NCI-H146 (cell line): ENCODE measurements around the gene USP49.
"Not testable (repeated sequence)": the region's sequence is repeated elsewhere in the genome, so short reads cannot be mapped to it uniquely, and the experiment has no call there.

ENCODE experiments used
- DNase-seq: peaks from one replicate; lab custom pipeline; 2025; lab: John Stamatoyannopoulos, UW

USP49 gene

DNA sequence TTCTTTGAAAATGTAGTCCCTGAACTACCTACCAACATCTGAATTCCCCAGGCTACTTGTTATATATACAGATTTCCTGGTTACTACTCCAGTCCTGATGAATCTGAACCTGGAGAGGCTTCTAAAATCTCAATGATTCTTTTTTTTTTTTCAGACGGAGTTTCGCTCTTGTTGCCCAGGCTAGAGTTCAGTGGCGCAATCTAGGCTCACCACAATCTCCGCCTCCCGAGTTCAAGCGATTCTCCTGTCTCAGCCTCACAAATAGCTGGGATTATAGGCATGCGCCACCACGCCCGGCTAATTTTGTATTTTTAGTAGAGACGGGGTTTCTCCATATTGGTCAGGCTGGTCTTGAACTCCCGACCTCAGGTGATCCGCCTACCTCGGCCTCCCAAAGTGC is 83.2 kb downstream of the USP49 start:
- DNase-seq, result not testable (repeated sequence)

DNA sequence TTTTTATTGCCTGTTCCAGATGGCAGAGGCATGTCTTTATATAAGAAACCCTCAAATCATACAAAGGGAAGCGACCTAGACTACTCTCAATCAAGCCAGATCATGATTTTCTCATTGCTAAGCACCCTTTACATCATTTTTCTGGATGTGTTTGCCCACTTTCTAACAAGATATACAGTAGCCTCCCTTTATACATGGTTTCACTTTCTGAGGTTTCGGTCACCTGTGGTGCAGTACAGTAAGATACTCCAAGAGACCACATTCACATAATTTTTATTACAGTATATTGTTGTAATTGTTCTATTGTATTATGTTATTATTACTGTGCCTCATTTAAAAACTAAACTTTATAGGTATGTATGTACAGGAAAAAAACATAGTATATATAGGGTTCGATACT is 84.1 kb downstream of the USP49 start:
- no peak for DNase-seq

DNA sequence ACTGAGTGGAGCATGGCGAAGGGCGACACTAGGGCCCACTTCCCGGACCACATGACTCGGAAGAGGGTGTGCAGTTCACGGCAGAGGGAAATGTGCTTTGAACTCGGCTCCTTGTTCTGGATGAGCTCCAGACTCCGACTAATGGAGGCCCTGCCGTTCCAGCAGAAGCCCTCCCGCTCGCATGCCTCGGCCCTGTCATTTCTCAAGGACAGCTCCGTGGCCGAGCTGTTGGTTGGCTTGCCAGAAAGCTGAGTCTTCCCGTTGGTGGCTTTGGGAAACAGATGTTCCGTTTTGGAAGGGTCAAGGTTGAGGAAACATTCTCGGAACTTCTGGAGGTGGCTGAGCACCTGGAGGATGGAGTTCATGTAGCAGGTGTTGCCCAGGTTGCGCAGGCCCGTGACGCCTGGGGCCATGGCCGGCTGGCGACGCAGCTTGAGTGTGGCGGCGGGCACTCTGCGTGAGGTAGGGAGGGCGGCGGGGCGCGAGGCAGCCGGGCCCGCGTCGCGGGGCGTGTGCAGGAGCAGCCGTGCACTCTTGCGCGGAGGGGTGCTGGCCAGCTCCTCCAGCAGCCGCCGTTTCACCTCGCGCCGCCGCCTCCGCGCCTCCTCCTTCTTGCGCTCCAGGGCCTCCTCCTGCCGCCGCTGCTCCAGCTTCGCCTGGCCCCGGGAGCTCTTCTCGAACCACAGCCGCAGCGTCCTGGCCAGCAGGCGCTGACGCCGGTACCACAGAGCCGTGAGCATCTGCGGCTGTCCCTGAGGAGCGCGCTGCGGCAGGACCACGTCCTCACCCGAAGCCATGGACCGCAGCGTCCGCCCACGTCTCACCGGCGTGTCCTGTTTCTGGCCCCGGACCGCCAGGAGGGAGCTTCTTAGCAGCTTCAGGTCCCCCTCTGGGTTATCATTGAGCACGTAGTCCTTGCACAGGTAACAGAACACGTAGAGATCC is 89.1 kb downstream of the USP49 start:
- no peak for DNase-seq

DNA sequence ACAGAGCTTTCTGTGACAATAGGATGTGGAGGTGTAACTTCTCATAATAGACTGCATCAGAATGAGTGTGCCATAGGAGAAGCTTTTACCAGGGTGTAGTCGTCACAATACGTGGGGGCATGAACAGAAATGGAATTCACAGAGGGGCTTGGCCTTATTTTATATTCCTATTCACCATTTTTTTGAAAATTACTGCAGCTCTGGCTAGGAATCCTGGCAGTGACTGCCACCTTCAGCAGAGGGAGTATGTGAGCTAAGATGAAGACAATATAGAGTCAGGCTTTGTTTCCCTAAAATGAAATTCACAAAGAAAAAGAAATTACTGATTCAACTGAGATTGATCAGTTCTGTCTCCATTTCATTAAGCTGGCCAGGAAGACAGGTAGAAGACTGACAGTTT is 93.8 kb downstream of the USP49 start:
- no peak for DNase-seq

DNA sequence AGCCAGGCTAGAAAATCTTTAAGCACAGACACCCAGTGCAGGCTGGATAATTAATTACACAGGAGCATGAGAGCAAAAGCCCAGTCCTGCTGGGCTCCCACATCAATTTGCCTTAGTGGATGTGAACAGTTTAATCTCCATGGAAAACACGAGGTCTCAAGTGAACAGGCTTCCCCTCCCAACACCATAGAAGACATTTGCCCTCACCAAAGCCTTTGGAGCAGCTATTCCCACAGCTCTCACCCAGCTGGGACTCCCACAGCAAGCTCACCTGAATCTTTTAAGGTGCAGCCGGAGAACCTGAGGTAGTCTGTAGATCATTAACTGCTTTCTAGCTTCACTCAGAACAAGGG is 95.6 kb downstream of the USP49 start:
- no peak for DNase-seq

DNA sequence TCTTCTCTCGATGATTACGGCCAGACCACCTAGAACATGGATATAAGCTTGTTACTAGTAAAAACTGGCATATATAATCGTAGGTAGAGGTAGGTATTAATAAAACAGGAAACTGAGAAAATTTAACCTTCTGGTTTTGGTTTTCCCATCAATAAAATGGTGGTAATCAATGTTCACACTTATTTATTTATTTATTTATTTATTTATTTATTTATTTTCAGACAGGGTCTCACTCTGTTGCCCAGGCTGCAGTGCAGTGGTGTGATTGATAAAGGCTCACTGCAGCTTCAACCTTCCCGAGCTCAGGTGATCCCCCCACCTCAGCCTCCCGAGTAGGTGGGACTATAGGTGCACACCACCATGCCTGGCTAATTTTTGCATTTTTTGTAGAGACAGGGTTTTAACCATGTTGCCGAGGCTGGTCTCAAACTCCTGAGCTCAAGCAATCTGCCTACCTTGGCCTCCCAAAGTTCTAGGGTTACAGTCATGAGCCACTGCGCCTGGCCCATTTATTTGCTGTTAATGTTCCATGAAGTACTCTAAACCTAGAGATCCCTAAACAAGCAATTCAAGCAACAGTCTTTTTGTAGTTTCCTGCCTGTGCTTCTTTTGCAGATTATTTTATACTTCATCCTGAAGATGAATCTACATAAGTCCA is 96.1 kb downstream of the USP49 start:
- DNase-seq, result no peak

DNA sequence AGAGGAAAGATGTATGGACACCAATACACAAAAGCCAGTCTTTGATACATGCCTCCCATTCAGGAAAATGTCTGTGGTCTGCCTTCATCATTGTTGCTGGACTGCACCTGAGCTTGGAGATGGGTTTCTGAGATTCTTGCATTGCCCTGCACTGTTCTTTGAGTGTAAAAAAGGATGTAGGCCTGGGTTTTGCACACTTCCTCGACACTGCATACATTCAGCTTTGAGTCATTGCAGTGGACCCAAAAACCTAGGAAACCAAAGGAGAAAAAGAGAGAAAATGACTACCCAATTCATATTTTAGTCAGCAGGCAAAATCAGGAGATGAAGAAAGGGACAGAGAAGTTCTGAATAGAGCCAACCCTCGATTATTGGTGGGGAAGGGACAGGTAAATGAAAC is 98.7 kb downstream of the USP49 start:
- no peak for DNase-seq

DNA sequence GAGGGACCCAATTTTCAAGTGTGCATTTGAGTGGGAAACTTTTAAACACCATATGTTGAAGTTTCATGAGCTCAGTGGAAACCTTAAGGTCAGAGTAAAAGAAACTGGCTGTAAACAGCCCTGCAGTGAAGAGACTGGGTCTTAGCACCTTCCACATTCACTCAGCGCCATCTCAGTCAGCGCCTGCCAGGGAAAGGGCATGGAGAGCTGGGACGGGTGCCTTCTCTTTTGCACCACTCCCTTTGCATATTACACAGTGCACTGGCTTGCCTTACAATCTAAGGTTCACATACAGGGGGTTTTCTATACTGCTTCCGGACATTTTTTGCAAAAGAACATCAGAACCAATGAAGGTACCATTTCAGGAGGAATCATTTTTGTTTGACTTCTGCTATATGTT is 103.2 kb downstream of the USP49 start:
- DNase-seq, result no peak

DNA sequence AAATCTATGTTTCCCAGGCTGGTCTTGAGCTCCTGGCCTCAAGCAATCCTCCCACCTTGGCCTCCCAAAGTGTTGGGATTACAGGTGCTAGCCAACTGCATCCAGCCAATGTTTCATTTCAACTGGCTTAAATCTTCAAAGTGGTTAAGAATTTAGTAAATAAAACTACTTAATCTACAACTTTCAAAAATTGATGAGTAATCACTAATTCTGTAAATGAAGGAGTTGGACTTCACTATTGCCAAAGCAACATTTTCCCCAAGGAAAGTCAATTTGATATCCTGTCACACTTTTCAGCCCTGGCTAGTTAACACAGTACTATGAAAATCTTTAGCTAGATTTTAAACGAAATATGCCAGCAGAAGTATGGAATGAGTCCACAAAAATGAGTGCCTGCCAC is 103.9 kb downstream of the USP49 start:
- DNase-seq, result no peak

DNA sequence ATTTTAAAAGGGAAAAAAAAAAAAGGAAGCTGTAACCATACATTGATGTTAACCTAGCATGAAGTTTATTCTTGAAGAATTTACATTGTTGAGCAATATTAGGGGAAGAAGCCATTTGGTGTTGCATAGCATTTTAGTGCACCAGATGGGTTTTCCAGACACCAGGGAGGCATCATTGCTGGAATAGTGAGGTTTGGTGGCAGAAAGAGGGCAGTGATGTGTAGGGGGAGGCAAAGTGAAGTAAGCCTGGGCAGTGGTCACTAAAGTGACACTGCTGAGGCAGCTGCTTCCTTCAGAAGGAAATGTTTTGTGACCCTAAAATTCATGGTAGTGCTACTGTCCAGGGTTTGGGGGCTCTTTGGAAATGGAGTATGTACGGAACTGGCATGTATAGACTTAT is 105.1 kb downstream of the USP49 start:
- no peak for DNase-seq

DNA sequence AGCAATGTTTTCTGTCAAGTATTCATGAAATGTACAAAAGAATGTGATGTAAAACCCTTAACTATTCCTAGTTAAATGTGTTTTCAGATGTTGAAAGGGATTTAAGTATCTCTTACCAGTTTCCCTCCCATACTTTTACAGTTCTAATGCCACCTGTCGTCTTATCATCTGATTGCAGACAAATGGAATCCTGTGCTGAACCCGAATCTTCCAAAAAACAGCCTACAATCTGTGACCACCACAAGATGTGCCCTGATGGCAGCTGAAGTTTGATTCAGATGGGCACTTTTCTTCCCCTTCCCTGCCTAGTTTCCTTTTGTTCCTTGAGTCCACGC is 105.8 kb downstream of the USP49 start:
- no peak for DNase-seq

DNA sequence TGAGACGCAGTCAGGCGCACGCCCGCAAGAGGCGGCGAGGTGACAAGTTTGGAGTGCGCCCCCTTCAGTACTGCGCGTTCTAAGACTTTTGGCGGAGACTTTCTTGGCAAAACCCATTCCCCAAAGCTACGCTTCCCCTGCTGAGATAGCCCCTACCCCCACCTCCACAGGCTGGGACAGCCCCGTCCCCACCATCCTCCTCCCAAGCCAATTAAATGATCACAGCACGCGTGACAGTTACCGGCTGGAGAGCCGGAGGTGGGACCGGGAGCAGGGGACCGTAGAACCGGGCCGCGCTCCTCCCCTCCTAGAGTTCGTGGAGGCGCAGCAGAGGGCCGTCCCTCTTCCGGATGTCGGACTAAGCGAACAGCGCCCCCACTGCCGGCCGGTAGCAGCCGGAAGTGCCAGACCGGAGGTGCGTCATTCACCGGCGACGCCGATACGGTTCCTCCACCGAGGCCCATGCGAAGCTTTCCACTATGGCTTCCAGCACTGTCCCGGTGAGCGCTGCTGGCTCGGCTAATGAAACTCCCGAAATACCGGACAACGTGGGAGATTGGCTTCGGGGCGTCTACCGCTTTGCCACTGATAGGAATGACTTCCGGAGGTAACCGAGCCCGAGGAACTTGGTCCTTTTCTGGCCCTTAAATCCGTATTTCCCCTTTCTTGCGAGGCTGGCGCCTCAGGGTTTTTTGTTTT is 107.8 kb downstream of the USP49 start, which contains the start of gene TOMM6:
TOMM6 (plus strand) TSS at position 476 of the 699 bp plus-strand sequence; CDS start at position 480, 4 bp downstream.
- peak; percentile 96 for DNase-seq

DNA sequence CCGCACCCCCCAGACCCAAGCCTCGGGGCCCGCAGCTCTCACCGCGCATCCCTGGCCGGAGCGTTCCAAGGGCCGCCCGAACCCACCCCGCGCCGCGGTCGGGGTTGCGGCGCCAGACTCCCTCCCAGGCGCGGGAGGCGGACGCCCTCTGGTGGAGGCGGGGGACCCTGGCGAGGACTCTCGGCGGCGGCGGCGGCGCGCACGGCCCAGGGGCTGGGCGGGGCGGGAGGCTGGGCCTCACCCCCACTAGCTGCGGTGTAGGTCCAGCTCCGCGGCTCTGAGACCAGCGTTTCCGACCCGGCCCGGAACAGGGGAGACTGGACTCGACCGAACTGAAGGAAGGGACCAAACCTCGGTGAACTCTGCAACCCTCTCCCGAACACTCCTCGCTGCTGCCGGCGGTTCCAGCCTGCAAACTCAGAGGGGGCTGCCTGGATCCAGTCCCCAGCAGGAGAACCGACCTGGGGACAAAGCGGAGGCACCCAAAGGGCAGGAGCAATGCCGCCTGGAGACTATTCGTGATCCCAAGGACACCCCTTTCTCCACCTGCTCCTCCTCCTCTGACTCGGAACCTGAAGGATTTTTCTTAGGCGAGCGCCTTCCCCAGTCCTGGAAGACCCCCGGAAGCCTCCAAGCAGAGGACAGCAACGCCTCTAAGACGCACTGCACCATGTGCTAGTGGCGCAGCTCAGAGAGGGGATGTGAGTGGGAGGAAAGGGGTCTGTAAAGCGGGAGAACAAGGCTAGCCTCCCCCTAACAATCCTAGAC is 108.5 kb downstream of the USP49 start:
- peak; percentile 86 for DNase-seq

DNA sequence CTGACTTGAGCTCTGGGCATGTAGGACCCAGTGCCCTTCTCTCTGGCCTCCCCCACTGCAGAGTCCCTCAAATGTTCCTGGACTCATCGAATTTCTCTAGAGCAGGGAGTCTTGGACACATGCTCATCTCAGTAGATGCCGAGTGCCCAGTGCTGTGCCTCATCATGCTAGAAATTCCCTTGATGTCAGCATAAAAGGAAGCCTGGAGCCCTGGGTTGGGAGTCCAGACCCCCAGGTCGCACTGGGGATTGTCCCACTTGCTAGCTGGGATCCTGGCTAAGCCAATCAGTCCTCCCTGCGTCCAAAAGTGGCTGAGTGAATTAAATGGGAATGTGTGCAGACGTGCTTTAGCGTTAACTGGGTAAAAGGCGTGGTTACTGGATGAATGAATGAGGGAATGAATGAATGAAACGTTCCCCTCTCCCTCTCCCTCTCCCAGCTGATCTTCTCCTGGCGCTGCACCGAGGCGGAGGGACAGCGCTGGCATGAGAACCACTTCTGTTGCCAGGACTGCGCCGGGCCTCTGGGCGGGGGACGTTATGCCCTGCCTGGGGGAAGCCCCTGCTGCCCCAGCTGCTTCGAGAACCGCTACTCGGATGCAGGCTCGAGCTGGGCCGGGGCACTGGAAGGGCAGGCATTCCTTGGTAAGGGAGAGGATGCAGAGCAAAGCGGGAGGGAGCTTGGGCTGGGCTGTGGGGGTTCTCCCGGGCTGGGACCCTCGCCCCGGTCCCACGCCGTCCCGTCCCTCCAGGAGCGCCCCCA is 109.3 kb downstream of the USP49 start:
- DNase-seq, result peak; percentile 54

DNA sequence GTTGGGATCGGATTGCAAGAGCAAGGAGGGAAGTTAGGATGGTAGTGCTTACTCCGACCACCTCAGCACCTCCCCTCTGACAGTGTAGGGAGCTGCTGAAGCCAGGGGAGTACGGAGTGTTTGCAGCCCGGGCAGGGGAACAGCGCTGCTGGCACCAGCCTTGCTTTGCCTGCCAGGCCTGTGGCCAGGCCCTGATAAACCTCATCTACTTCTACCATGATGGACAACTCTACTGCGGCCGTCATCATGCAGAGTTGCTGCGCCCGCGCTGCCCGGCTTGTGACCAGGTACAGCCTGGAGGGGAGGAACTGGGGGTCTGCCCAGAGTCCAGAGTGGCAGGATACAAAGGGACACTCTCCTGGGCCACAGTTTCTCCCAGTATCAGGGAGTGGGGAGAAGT is 109.9 kb downstream of the USP49 start:
- no peak for DNase-seq

DNA sequence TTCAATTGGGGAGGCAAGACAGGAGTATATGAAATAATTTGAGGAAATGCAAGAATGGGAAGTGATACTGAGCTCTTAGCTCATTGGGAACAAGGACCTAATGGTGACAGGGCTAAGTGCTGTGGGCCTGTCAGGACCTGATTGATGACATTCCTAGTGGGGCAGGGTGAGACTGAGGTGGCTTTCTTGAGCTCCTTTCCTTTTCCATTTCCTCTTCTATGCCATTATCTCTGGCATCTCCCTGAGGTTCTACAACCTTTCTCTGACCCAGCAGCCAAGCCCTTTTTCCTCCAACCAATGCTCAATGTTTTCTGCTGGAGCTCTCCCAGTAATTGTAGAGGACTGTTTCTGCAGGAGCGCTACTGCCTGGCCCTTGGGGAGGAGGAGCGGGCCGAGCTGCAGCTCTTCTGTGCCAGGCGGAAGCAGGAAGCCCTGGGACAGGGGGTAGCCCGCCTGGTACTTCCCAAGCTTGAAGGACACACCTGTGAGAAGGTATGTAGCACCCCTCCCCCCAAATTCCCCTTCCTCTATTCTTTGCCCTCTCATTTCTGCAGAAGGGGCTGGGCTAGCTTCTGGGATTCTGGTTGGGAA is 110.5 kb downstream of the USP49 start:
- no peak for DNase-seq

DNA sequence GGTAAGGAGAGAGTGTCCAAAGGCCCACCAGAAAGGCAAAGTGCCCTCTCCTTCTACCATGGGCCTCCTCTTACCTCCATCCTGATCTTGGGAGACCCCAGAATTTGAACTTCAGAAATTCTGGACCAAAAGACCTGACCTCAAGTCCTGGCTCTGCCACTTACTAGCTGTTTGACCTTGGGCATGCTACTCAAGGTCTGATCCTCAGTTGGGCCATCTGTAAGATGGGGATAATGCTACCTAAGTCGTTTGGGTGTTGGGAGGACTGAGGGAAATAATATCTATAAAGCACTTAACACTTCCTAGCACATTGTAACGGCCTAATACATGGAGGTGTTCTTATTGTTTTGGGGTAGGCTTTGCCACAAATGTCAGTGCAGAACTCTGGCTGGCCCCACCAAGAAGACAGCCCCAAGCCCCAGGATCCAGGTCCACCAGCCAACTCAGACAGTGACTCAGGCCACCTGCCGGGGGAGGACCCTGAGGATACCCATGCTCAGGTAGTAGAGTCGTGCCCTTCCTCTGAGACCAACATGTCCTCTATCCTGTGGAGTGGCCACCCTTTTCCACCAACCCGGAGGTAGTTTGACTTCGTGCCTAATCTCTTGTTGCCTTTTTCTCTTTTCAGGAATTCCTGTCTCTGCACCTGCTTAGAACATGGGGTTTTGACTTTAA is 111.9 kb downstream of the USP49 start:
- no peak for DNase-seq

DNA sequence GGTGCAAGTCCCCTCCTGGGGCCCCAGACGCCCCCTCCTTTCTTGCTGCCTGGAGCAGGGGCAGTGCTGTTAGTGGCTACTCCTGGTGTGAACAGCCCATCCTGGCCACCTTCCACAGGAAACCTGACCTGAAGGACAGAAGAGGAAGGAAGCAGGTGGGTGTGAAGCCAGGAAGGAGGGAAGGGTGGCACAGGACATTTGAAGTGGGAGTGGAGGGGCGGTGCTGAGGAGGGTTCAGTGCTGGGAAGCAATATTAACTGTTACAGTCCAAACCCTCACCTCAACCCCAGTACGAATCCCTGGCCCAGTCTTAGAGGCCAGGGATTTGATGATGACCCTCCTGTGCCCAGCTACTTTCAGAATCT is 113.8 kb downstream of the USP49 start:
- DNase-seq, result no peak

DNA sequence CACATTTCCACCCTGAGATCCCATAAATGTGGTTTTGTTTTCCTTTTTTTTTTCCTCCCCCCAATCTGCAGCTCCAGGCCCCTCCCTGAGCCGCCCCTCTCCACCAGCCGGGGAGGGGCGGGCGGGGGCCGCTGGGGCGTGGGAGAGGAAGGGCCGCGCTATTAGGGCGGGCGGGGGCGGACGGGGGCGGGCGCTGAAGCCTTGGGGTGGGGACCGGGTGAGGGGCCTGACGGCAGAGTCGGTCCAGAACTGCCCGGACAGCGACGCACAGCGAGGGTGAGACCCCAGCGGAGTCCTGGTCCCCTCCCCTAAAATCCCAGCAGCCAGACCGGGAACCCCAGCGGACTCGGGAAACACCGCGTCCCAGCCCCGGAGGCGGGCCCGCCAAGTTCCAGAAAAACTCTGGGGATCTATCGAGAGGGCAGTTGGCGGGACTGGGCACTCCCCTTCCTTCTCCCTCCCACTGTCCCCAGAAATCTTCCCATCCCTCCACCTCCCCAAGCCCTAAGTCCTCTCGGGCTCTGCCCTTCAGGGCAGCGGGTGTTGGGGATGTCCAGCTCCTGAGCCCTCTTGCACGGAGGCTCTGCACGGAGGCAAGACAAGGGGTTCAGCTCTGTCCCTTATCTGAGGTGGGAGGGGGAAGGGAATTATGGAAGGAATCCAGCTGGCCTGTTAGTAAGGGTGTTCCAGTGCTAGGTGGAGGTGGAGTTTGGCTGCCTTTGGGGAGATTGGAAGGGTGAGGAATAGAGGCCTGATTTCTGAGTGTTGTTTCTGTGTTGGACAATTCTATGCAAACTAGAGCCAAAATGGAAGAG is 114.4 kb downstream of the USP49 start, which contains the start of gene PRICKLE4:
PRICKLE4 (plus strand) TSS at position 232 of the 815 bp plus-strand sequence. CDS start 2,692 bp downstream, outside the sequence.
- peak; percentile 46 for DNase-seq
